ENCODE data around the gene MCRIP2. TPM values are rescaled to one million over a fixed set of nuclear protein-coding genes. Genes with fewer than 3 reads are reported as not detected.

MCRIP2 gene
- total RNA-seq, 2 donors from 2014 or later = 110 to 121 TPM

GRCh38 chr16:678209-678857, 36.7 kb downstream of the MCRIP2 start:
- Histone ChIP-seq H3K4me1 (peaks cover 0 to 58% of the 10 kb centered on the region in 2 donors), H3K9me3 (no peaks in the 10 kb centered on the region), H3K36me3 (peaks cover 23% of the 10 kb centered on the region), H3K27me3 (no peaks in the 10 kb centered on the region), H3K27ac (no peak overlapping the region), H3K4me3 (no peak overlapping the region)
- no peak for TF ChIP-seq CTCF (IDR thresholded peaks at IDR 0.05)
- no peak for DNase-seq (ENCODE audit: low spot score)

GRCh38 chr16:678858-679813, 37.5 kb downstream of the MCRIP2 start:
- Histone ChIP-seq H3K9me3 (no peaks in the 10 kb centered on the region), H3K27ac (peak overlapping the region; percentile 95 to 99), H3K27me3 (no peaks in the 10 kb centered on the region), H3K4me1 (peaks cover 0 to 63% of the 10 kb centered on the region in 2 donors), H3K36me3 (peaks cover 20% of the 10 kb centered on the region), H3K4me3 (peak overlapping the region; percentile 44 to 82)
- no peak for TF ChIP-seq CTCF (IDR thresholded peaks at IDR 0.05)
- peak; percentile 74 for DNase-seq (ENCODE audit: low spot score)

GRCh38 chr16:679814-680624, 38.4 kb downstream of the MCRIP2 start, which contains the start of gene STUB1:
STUB1 (plus strand) TSS chr16:680410; CDS start chr16:680526, 116 bp downstream.
- Histone ChIP-seq H3K27ac (peak within 1 kb of the TSS; percentile 95 to 99), H3K4me1 (peaks cover 0 to 61% of the 10 kb centered on the region in 2 donors), H3K27me3 (no peaks in the 10 kb centered on the region), H3K36me3 (peaks cover 20% of the 10 kb centered on the region), H3K9me3 (no peaks in the 10 kb centered on the region), H3K4me3 (peak within 1 kb of the TSS; percentile 82 to 88)
- DNase-seq (ENCODE audit: low spot score) = peak; percentile 80
- no peak for TF ChIP-seq CTCF (IDR thresholded peaks at IDR 0.05)

GRCh38 chr16:680625-680945, 39.0 kb downstream of the MCRIP2 start:
- peak overlapping the region; percentile 95 to 99 for H3K27ac ChIP-seq
- no peak for TF ChIP-seq CTCF (IDR thresholded peaks at IDR 0.05)
- H3K36me3 ChIP-seq = peaks cover 20% of the 10 kb centered on the region
- no peaks in the 10 kb centered on the region for H3K27me3 ChIP-seq
- H3K4me3 ChIP-seq = peak overlapping the region; percentile 82 to 88
- H3K4me1 ChIP-seq = peaks cover 0 to 62% of the 10 kb centered on the region in 2 donors
- no peaks in the 10 kb centered on the region for H3K9me3 ChIP-seq
- no peak for DNase-seq (ENCODE audit: low spot score)

GRCh38 chr16:680967-681745, 39.5 kb downstream of the MCRIP2 start:
- peaks cover 20% of the 10 kb centered on the region for H3K36me3 ChIP-seq
- TF ChIP-seq CTCF (IDR thresholded peaks at IDR 0.05) = no peak
- no peak for DNase-seq (ENCODE audit: low spot score)
- H3K27me3 ChIP-seq = no peaks in the 10 kb centered on the region
- no peaks in the 10 kb centered on the region for H3K9me3 ChIP-seq
- H3K4me1 ChIP-seq = peaks cover 0 to 62% of the 10 kb centered on the region in 2 donors
- peak overlapping the region; percentile 95 to 99 for H3K27ac ChIP-seq
- peak overlapping the region; percentile 82 to 88 for H3K4me3 ChIP-seq

Measured in right atrium auricular region (tissue), 2 donors.